PC-3 (cell line): ENCODE results near the gene EP400. TPM values are rescaled to one million over a fixed set of nuclear protein-coding genes. Genes with fewer than 3 reads are reported as not detected.

Source experiments
- ATAC-seq: fragments of 200-7000 bp; cut with Tn5 transposase; 2 replicates; pipeline ENCODE4 v1.9.1; 2020; ENCODE audit warnings: mild to moderate bottlenecking, moderate library complexity
- BruUV-seq: library from RNA; stranded (reverse); fragments of 400-500 nt; replicated peaks from 2 replicates; lab custom pipeline; 2021; lab: Mats Ljungman, UMichigan
- CTCF ChIA-PET: fragments of 300-600 bp; sonication (Branson Sonifier 250); formaldehyde crosslinking; loops from one replicate; lab custom pipeline; 2022; ENCODE audit warnings: antibody characterized with exemption; lab: Charles Lee
- POLR2A ChIA-PET: fragments of 300-600 bp; sonication (Branson Sonifier 250); formaldehyde crosslinking; loops from one replicate; lab custom pipeline; 2022; ENCODE audit warnings: antibody characterized with exemption; ENCODE audit not compliant: unreplicated experiment; lab: Charles Lee
- DNase-seq: peaks from one replicate; pipeline ENCODE4 v3.0.0-alpha.2; 2015
- H2AFZ ChIP-seq: fragments of 300-600 bp; sonication (generic); 2 replicates; pipeline ENCODE4 v1.6.0; 2016; ENCODE audit warnings: antibody characterized with exemption, low read length
- H3F3A ChIP-seq: fragments of 300-600 bp; sonication (generic); one replicate; pipeline ENCODE4 v1.6.0; 2017; ENCODE audit warnings: antibody characterized with exemption, low read length, control low read depth, mild to moderate bottlenecking; ENCODE audit not compliant: unreplicated experiment
- H3K27ac ChIP-seq: fragments of 300-600 bp; sonication (generic); 2 replicates; pipeline ENCODE4 v1.5.1; 2016; ENCODE audit warnings: mild to moderate bottlenecking, low read length
- H3K27me3 ChIP-seq: fragments of 300-600 bp; sonication (generic); 2 replicates; pipeline ENCODE4 v1.6.1; 2016; ENCODE audit warnings: low read length, mixed read lengths
- H3K36me3 ChIP-seq: fragments of 300-600 bp; sonication (generic); 2 replicates; pipeline ENCODE4 v1.6.1; 2016; ENCODE audit warnings: low read depth, mixed run types, low read length, mixed read lengths
- H3K4me1 ChIP-seq: fragments of 300-600 bp; sonication (generic); 2 replicates; pipeline ENCODE4 v1.5.1; 2016; ENCODE audit warnings: low read length; ENCODE audit not compliant: insufficient read depth
- H3K4me2 ChIP-seq: fragments of 300-600 bp; sonication (generic); 2 replicates; pipeline ENCODE4 v1.6.0; 2016; ENCODE audit warnings: low read length
- H3K4me3 ChIP-seq: fragments of 300-600 bp; sonication (generic); 2 replicates; pipeline ENCODE4 v1.5.1; 2016; ENCODE audit warnings: mild to moderate bottlenecking, low read length, mixed read lengths
- H3K79me2 ChIP-seq: fragments of 300-600 bp; sonication (generic); 2 replicates; pipeline ENCODE4 v1.6.1; 2017; ENCODE audit warnings: low read length, mixed read lengths
- H3K9ac ChIP-seq: fragments of 300-600 bp; sonication (generic); 2 replicates; pipeline ENCODE4 v1.6.0; 2016; ENCODE audit warnings: mild to moderate bottlenecking, low read length
- H3K9me2 ChIP-seq: fragments of 300-600 bp; sonication (generic); replicated peaks from 2 replicates; pipeline ENCODE4 v1.6.1; 2016; ENCODE audit warnings: mixed run types, low read length, mixed read lengths
- H3K9me3 ChIP-seq: fragments of 300-600 bp; sonication (generic); 2 replicates; pipeline ENCODE4 v1.6.1; 2016; ENCODE audit warnings: low read length, mixed read lengths
- H4K20me1 ChIP-seq: fragments of 300-600 bp; sonication (generic); 2 replicates; pipeline ENCODE4 v1.6.1; 2016; ENCODE audit warnings: low read length, mixed read lengths
- CTCF ChIP-seq: fragments of 300-600 bp; sonication (generic); conservative IDR thresholded peaks from 2 replicates; pipeline ENCODE4 v1.5.1; 2017; ENCODE audit warnings: antibody characterized with exemption, low read depth, mild to moderate bottlenecking, low read length
- EZH2 ChIP-seq: fragments of 300-600 bp; sonication (generic); IDR thresholded peaks from one replicate; pipeline ENCODE4 v1.6.1; 2017; ENCODE audit warnings: antibody characterized with exemption, mild to moderate bottlenecking, low read length; ENCODE audit not compliant: unreplicated experiment
- EZH2phosphoT487 ChIP-seq: fragments of 300-600 bp; sonication (generic); IDR thresholded peaks from 2 replicates; pipeline ENCODE4 v1.6.1; 2018; ENCODE audit warnings: mild to moderate bottlenecking, antibody characterized with exemption, low read length, borderline replicate concordance
- intact Hi-C: fragments of 100-400 bp; cut with micrococcal nuclease; formaldehyde crosslinking; loops from 2 replicates; pipeline ENCODE4 v1.9.0; 2023
- total RNA-seq: library from RNA; depleted of rRNA; stranded (reverse); fragments of >200 nt; gene quantifications from 2 replicates; pipeline ENCODE4 v1.2.3, GENCODE V29; 2014

The EP400 gene
- total RNA-seq, 1 experiment from 2014 or later = 20.2 TPM

DNA sequence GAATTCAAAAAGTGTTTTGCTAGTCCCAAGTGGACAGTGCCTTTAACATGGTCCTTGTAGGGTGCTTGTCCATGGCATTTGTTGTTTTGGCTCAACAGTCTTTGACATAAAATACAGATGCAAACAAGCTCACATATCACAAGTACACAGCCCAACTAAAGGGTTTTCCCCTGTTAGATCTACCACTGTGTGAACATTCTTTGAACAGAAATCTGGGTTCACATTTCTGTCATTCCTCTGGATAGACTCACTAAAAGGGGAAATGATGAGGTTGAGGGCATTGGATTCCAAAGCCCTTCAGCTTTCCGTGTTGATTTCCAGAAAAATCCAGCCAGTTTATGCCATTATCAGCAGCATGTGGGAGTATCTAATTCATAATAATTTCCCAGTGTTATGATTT lies 54.1 kb downstream of the EP400 start:
- intact Hi-C loops = loop anchor here (5.0 kb wide), 1 partner anchor 167 kb away; no protein-coding TSS in a partner anchor
- no peak overlapping the region for H3K4me3 ChIP-seq
- no peaks in the 10 kb centered on the region for H3K79me2 ChIP-seq
- peaks cover 27% of the 10 kb centered on the region for H3K36me3 ChIP-seq
- TF ChIP-seq EZH2 (no peak), EZH2phosphoT487 (no peak), CTCF (no peak)
- no peaks in the 10 kb centered on the region for H3K9me2 ChIP-seq
- ChIA-PET CTCF (no interaction called here), POLR2A (no interaction called here)
- H3F3A ChIP-seq = no peaks in the 10 kb centered on the region
- H3K27ac ChIP-seq = no peak overlapping the region
- DNase-seq = no peak
- H3K9ac ChIP-seq = no peak overlapping the region
- ATAC-seq = no peak
- no TSS peak for BruUV-seq
- no peak overlapping the region for H3K4me2 ChIP-seq
- H3K9me3 ChIP-seq = no peaks in the 10 kb centered on the region
- H4K20me1 ChIP-seq = no peaks in the 10 kb centered on the region
- H3K27me3 ChIP-seq = no peaks in the 10 kb centered on the region
- no peak overlapping the region for H2AFZ ChIP-seq
- H3K4me1 ChIP-seq = no peaks in the 10 kb centered on the region

- Histone ChIP-seq H3K27me3 (no peaks in the 10 kb centered on the region), H3K79me2 (no peaks in the 10 kb centered on the region), H3K9ac (no peak overlapping the region), H3K4me1 (no peaks in the 10 kb centered on the region), H3K4me2 (no peak overlapping the region), H2AFZ (no peak overlapping the region), H3K27ac (no peak overlapping the region), H3F3A (no peaks in the 10 kb centered on the region), H3K9me3 (no peaks in the 10 kb centered on the region), H3K9me2 (no peaks in the 10 kb centered on the region), H3K36me3 (peaks cover 30% of the 10 kb centered on the region), H3K4me3 (no peak overlapping the region), H4K20me1 (no peaks in the 10 kb centered on the region)
- intact Hi-C loops = loop anchor here (5.0 kb wide), 1 partner anchor 168 kb away; no protein-coding TSS in a partner anchor
- CTCF ChIA-PET = no interaction called here
- DNase-seq (no peak), ATAC-seq (no peak)
- POLR2A ChIA-PET = no interaction called here
- no TSS peak for BruUV-seq
- TF ChIP-seq EZH2 (no peak), EZH2phosphoT487 (no peak), CTCF (no peak)
Observed at GRCh38 chr12:132004946-132005345, 55.2 kb downstream of the EP400 start.

DNA sequence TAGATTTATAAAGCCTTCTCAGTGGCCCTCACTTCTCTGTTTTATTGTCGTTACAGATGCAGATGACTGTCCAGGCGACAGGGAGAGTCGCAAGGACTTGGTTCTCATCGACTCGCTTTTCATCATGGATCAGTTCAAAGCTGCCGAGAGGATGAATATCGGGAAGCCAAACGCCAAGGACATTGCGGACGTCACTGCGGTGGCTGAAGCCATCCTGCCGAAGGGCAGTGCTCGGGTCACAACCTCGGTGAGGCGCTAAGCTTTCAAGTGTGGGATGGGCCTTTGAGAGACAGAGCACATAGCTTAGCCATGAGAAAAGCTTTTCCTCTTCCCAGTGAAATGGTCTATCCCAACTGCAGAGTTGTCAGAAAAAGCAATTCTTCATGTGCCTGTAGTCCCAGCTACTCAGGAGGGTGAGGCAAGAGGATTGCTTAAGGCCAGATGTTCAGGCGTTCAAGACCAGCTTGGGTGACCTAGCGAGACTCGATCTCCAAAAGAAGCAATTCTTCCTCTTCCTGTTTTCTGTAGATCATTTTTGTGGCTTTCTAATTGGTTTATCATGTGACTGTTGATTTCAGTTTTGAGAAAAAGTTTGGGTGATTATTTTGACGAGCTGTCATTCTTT lies 56.4 kb downstream of the EP400 start:
- Histone ChIP-seq H3K79me2 (no peaks in the 10 kb centered on the region), H3K36me3 (peaks cover 38% of the 10 kb centered on the region), H3K9me3 (no peaks in the 10 kb centered on the region), H3F3A (no peaks in the 10 kb centered on the region), H3K27ac (no peak overlapping the region), H3K27me3 (no peaks in the 10 kb centered on the region), H3K4me1 (no peaks in the 10 kb centered on the region), H3K4me3 (no peak overlapping the region), H3K9me2 (no peaks in the 10 kb centered on the region), H4K20me1 (no peaks in the 10 kb centered on the region), H3K4me2 (no peak overlapping the region), H2AFZ (no peak overlapping the region), H3K9ac (no peak overlapping the region)
- POLR2A ChIA-PET = no interaction called here
- intact Hi-C loops = no loop called here
- no peak for DNase-seq
- ATAC-seq = no peak
- no TSS peak for BruUV-seq
- CTCF ChIA-PET = no interaction called here
- TF ChIP-seq CTCF (no peak), EZH2phosphoT487 (no peak), EZH2 (no peak)
